GM12875 (cell line): ENCODE measurements around the gene ACTL9.
"Not testable (repeated sequence)": the region's sequence is repeated elsewhere in the genome, so short reads cannot be mapped to it uniquely, and the experiment has no call there.

Source experiments
- H3K4me3 ChIP-seq: one replicate; pipeline ENCODE4 v1.5.1; 2011; ENCODE audit warnings: low read depth, low read length, control low read depth
- CTCF ChIP-seq: IDR thresholded peaks from 2 replicates; pipeline ENCODE4 v1.5.1; 2011; ENCODE audit warnings: low read depth, mild to moderate bottlenecking, control low read depth, inconsistent platforms, low read length, moderate library complexity, borderline replicate concordance; ENCODE audit not compliant: insufficient read depth

ACTL9 gene

GRCh38 chr19:8698433-8699063, at the start of gene ACTL9:
Gene ACTL9, minus strand, starts transcription at chr19:8698795. Its CDS starts 94 bp downstream, at chr19:8698701.
- no peak within 1 kb of the TSS for H3K4me3 ChIP-seq
- no peak for TF ChIP-seq CTCF

DNA sequence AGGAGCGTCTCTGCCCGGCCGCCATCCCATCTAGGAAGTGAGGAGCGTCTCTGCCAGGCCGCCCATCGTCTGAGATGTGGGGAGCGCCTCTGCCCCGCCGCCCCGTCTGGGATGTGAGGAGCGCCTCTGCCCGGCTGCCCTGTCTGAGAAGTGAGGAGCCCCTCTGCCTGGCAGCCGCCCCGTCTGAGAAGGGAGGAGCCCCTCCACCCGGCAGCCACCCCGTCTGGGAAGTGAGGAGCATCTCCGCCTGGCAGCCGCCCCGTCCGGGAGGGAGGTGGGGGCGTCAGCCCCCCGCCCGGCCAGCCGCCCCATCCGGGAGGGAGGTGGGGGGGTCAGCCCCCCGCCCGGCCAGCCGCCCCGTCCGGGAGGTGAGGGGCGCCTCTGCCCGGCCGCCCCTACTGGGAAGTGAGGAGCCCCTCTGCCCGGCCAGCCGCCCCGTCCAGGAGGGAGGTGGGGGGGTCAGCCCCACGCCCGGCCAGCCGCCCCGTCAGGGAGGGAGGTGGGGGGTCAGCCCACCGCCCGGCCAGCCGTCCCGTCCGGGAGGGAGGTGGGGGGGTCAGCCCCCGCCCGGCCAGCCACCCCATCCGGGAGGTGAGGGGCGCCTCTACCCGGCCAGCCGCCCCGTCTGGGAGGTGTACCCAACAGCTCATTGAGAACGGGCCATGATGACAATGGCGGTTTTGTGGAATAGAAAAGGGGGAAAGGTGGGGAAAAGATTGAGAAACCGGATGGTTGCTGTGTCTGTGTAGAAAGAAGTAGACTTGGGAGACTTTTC, 40.9 kb upstream of the ACTL9 start:
- not testable (repeated sequence) for H3K4me3 ChIP-seq

DNA sequence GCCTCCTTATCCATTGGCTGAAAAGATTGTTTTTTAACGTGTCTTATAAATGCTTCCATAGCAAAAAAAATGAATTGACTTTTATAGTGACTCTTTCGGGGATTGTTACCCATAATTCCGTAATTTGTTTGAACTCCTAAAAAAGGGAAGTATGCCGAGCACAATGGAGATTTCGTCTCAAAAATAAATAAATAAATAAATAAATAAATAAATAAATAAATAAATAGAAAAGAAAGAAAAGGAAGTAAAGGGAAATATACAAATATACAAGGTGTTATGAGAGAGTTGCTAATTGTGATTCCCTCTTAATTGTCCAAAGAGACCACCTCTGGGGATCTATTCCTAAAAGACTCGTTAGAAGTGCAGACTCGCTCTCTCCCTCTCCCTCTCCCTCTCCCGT, 39.8 kb upstream of the ACTL9 start:
- no peak for TF ChIP-seq CTCF

GRCh38 chr19:8731428-8732169, 33.0 kb upstream of the ACTL9 start:
- H3K4me3 ChIP-seq = no peak overlapping the region
- TF ChIP-seq CTCF = no peak

More for the DNA sequence above, 39.8 kb upstream of the ACTL9 start:
- no peak overlapping the region for H3K4me3 ChIP-seq

GRCh38 chr19:8724276-8724675, 25.7 kb upstream of the ACTL9 start:
- TF ChIP-seq CTCF = no peak
- no peak overlapping the region for H3K4me3 ChIP-seq

GRCh38 chr19:8722032-8722431, 23.4 kb upstream of the ACTL9 start:
- TF ChIP-seq CTCF = no peak
- no peak overlapping the region for H3K4me3 ChIP-seq

DNA sequence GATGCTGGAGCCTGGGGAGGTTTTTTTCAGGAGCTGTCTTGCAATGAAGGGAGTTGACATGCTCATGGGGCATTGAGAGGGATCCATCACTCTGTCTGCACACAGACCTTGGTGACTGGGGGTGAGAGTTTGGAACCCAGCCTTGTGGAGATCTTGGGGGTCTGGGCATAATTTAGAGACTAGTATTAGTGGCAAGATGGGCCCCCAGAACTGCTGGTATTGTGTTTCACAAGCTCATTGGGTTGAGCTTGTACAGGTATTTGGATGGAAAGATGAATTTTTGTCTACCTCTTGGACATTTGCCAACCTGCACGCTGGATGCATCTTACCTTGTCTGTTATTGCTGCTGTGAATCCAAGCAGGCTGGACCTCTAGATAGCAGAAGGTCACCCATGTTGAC, 22.7 kb upstream of the ACTL9 start, which contains the start of gene OR2Z1:
TSS of gene OR2Z1 (plus strand) at position 301 of the 400 bp plus-strand sequence. CDS start 9,395 bp downstream, outside the sequence.
- no peak within 1 kb of the TSS for H3K4me3 ChIP-seq
- no peak for TF ChIP-seq CTCF

GRCh38 chr19:8710337-8710736, 11.7 kb upstream of the ACTL9 start:
- H3K4me3 ChIP-seq = not testable (repeated sequence)
